Activated CD4-positive, alpha-beta T cell treated with anti-CD3 and anti-CD28 coated beads for 36 hours (primary cell): ENCODE results near the gene ABCA2. TPM values are rescaled to one million over a fixed set of nuclear protein-coding genes. Genes with fewer than 3 reads are reported as not detected.

Experiments
- ATAC-seq: fragments of 200-7000 bp; cut with Tn5 transposase; one replicate; pipeline ENCODE4 v1.10.0; 2021; ENCODE audit warnings: mild to moderate bottlenecking, moderate library complexity
- CTCF ChIA-PET: fragments of 350-600 bp; sonication (Branson Sonifier 250); formaldehyde crosslinking; loops from one replicate; lab custom pipeline; 2021; ENCODE audit warnings: antibody characterized with exemption; lab: Charles Lee
- POLR2A ChIA-PET: fragments of 350-600 bp; sonication (Branson Sonifier 250); formaldehyde crosslinking; loops from one replicate; lab custom pipeline; 2021; ENCODE audit warnings: antibody characterized with exemption, inconsistent platforms; lab: Charles Lee
- DNase-seq: peaks from one replicate; pipeline ENCODE4 v3.0.0-alpha.2; 2020
- H3K27ac Mint-ChIP-seq: one replicate; pipeline ENCODE4 v1.8.0; 2021; ENCODE audit warnings: mixed read lengths
- H3K27me3 Mint-ChIP-seq: one replicate; pipeline ENCODE4 v1.8.0; 2021; ENCODE audit warnings: mixed read lengths
- H3K36me3 Mint-ChIP-seq: one replicate; pipeline ENCODE4 v1.8.0; 2021; ENCODE audit warnings: low read depth, mixed read lengths
- H3K4me1 Mint-ChIP-seq: one replicate; pipeline ENCODE4 v1.8.0; 2021; ENCODE audit warnings: mixed read lengths
- H3K4me3 Mint-ChIP-seq: one replicate; pipeline ENCODE4 v1.8.0; 2021; ENCODE audit warnings: mild to moderate bottlenecking, moderate library complexity, mixed read lengths
- H3K9me3 Mint-ChIP-seq: one replicate; pipeline ENCODE4 v1.8.0; 2021; ENCODE audit warnings: low read depth, mixed read lengths
- intact Hi-C, 2 experiments: fragments of 100-400 bp; cut with DNase I in 1 of 2; cut with micrococcal nuclease in 1 of 2; formaldehyde crosslinking; loops; one replicate each; pipeline versions ENCODE4 v1.14.2 to v1.15.1; 2022 to 2024; cut with DNase I, micrococcal nuclease
- total RNA-seq, 2 experiments: library from RNA; stranded (reverse); gene quantifications; one replicate each; pipeline ENCODE4 v1.2.3, GENCODE V29; 2021

The ABCA2 gene
- total RNA-seq, 2 experiments from 2014 or later = 20.4 to 23.7 TPM

GRCh38 chr9:137070201-137070905 is 42.3 kb upstream of the ABCA2 start, which contains the start of gene SAPCD2:
SAPCD2 (minus strand) TSS chr9:137070557; CDS start chr9:137070460, 97 bp downstream.
- Mint-ChIP-seq H3K36me3 (no peaks in the 10 kb centered on the region), H3K4me3 (peak within 1 kb of the TSS; percentile 71), H3K27ac (peak within 1 kb of the TSS; percentile 71), H3K4me1 (peaks cover 9% of the 10 kb centered on the region), H3K27me3 (no peaks in the 10 kb centered on the region), H3K9me3 (no peaks in the 10 kb centered on the region)
- ChIA-PET POLR2A (interaction anchor here (0.5 to 1.6 kb wide), 4 partner anchors 15 to 117 kb away, joined by 3 to 11 read pairs (median 4); partner anchors contain the start of gene MAN1B1), CTCF (interaction anchor here (0.6 to 4.8 kb wide), 15 partner anchors 10 to 603 kb away, joined by 3 to 32 read pairs (median 4); partner anchors contain the start of genes AJM1 and NPDC1)
- ATAC-seq (peak; percentile 91), DNase-seq (peak; percentile 92)
- intact Hi-C loops = loop anchor here (1.0 to 2.0 kb wide), 7 partner anchors 14 to 279 kb away; partner anchors contain the start of genes ABCA2 (in 1 of the 2), MAN1B1 (in 1 of the 2), NPDC1 (in 1 of the 2) and TMEM141 (in 1 of the 2)

GRCh38 chr9:137069508-137070091 is 41.6 kb upstream of the ABCA2 start:
- Mint-ChIP-seq H3K27ac (no peak overlapping the region), H3K27me3 (no peaks in the 10 kb centered on the region), H3K4me3 (peak overlapping the region; percentile 51), H3K36me3 (no peaks in the 10 kb centered on the region), H3K9me3 (no peaks in the 10 kb centered on the region), H3K4me1 (peaks cover 9% of the 10 kb centered on the region)
- ATAC-seq (no peak), DNase-seq (peak; percentile 36)
- CTCF ChIA-PET = interaction anchor here (0.6 to 4.8 kb wide), 15 partner anchors 9 to 1512 kb away, joined by 3 to 32 read pairs (median 4); partner anchors contain the start of gene NPDC1
- POLR2A ChIA-PET = interaction anchor here (1.6 kb wide), 1 partner anchor 17 kb away, joined by 11 read pairs; the partner anchor contains the start of gene MAN1B1
- intact Hi-C loops = loop anchor here (1.0 to 10.0 kb wide), 9 partner anchors 15 to 285 kb away; partner anchors contain the start of genes ABCA2 (in 2 of the 2), MAN1B1 (in 1 of the 2), NPDC1 (in 1 of the 2) and TMEM141 (in 1 of the 2)

- Mint-ChIP-seq H3K27me3 (no peaks in the 10 kb centered on the region), H3K4me1 (peaks cover 9% of the 10 kb centered on the region), H3K4me3 (peak overlapping the region; percentile 51), H3K27ac (no peak overlapping the region), H3K9me3 (no peaks in the 10 kb centered on the region), H3K36me3 (peaks cover 2% of the 10 kb centered on the region)
- intact Hi-C loops = loop anchor here in 1 of 2 experiments (5.0 to 10.0 kb wide), 2 partner anchors 42 to 284 kb away; partner anchors contain the start of gene ABCA2
- DNase-seq (no peak), ATAC-seq (no peak)
- ChIA-PET CTCF (interaction anchor here (0.6 to 4.8 kb wide), 23 partner anchors 8 to 1512 kb away, joined by 3 to 43 read pairs (median 5); partner anchors contain the start of genes MAN1B1, NPDC1 and UAP1L1), POLR2A (interaction anchor here (1.6 to 1.7 kb wide), 2 partner anchors 18 to 27 kb away, joined by 5 to 11 read pairs; partner anchors contain the start of gene MAN1B1)
Observed at GRCh38 chr9:137068539-137069507, 40.8 kb upstream of the ABCA2 start.

GRCh38 chr9:137067860-137068538 is 40.0 kb upstream of the ABCA2 start:
- ATAC-seq (peak; percentile 71), DNase-seq (peak; percentile 92)
- peak overlapping the region; percentile 28 for H3K4me3 Mint-ChIP-seq
- H3K4me1 Mint-ChIP-seq = peaks cover 9% of the 10 kb centered on the region
- CTCF ChIA-PET = interaction anchor here (0.6 to 4.8 kb wide), 22 partner anchors 8 to 290 kb away, joined by 3 to 43 read pairs (median 6); partner anchors contain the start of genes MAN1B1, NPDC1 and UAP1L1
- peak overlapping the region; percentile 55 for H3K27ac Mint-ChIP-seq
- H3K9me3 Mint-ChIP-seq = no peaks in the 10 kb centered on the region
- no peaks in the 10 kb centered on the region for H3K27me3 Mint-ChIP-seq
- POLR2A ChIA-PET = interaction anchor here (0.6 to 1.7 kb wide), 3 partner anchors 28 to 1145 kb away, joined by 3 to 5 read pairs (median 4); no protein-coding TSS in a partner anchor
- intact Hi-C loops = loop anchor here (1.0 to 10.0 kb wide), 4 partner anchors 19 to 283 kb away; partner anchors contain the start of gene ABCA2 (in 1 of the 2)
- peaks cover 2% of the 10 kb centered on the region for H3K36me3 Mint-ChIP-seq

GRCh38 chr9:137066096-137066861 is 38.2 kb upstream of the ABCA2 start:
- Mint-ChIP-seq H3K4me3 (no peak overlapping the region), H3K9me3 (no peaks in the 10 kb centered on the region), H3K4me1 (peaks cover 9% of the 10 kb centered on the region), H3K36me3 (peaks cover 2% of the 10 kb centered on the region), H3K27me3 (no peaks in the 10 kb centered on the region), H3K27ac (no peak overlapping the region)
- DNase-seq (no peak), ATAC-seq (no peak)
- ChIA-PET CTCF (interaction anchor here (0.7 to 3.6 kb wide), 7 partner anchors 11 to 252 kb away, joined by 3 to 43 read pairs (median 6); partner anchors contain the start of genes MAN1B1 and NPDC1), POLR2A (no interaction called here)
- intact Hi-C loops = loop anchor here in 1 of 2 experiments (2.0 to 10.0 kb wide), 3 partner anchors 17 to 281 kb away; partner anchors contain the start of gene ABCA2

GRCh38 chr9:137065336-137065967 is 37.4 kb upstream of the ABCA2 start:
- Mint-ChIP-seq H3K4me3 (no peak overlapping the region), H3K27me3 (no peaks in the 10 kb centered on the region), H3K4me1 (peaks cover 5% of the 10 kb centered on the region), H3K36me3 (peaks cover 2% of the 10 kb centered on the region), H3K9me3 (no peaks in the 10 kb centered on the region), H3K27ac (no peak overlapping the region)
- DNase-seq (no peak), ATAC-seq (no peak)
- POLR2A ChIA-PET = no interaction called here
- CTCF ChIA-PET = interaction anchor here (0.5 to 3.6 kb wide), 6 partner anchors 10 to 251 kb away, joined by 3 to 43 read pairs (median 4); partner anchors contain the start of genes MAN1B1 and NPDC1
- intact Hi-C loops = loop anchor here in 1 of 2 experiments (5.0 to 10.0 kb wide), 2 partner anchors 38 to 281 kb away; partner anchors contain the start of gene ABCA2

GRCh38 chr9:137064880-137065164 is 36.8 kb upstream of the ABCA2 start:
- Mint-ChIP-seq H3K9me3 (no peaks in the 10 kb centered on the region), H3K36me3 (peaks cover 2% of the 10 kb centered on the region), H3K27ac (no peak overlapping the region), H3K4me3 (no peak overlapping the region), H3K4me1 (peaks cover 5% of the 10 kb centered on the region), H3K27me3 (no peaks in the 10 kb centered on the region)
- DNase-seq = no peak
- ChIA-PET POLR2A (no interaction called here), CTCF (interaction anchor here (0.5 to 2.5 kb wide), 8 partner anchors 9 to 335 kb away, joined by 3 to 11 read pairs (median 6); no protein-coding TSS in a partner anchor)
- no peak for ATAC-seq
- intact Hi-C loops = loop anchor here (1.0 to 10.0 kb wide), 4 partner anchors 19 to 280 kb away; partner anchors contain the start of genes ABCA2 (in 1 of the 2) and NPDC1 (in 1 of the 2)

- ATAC-seq (no peak), DNase-seq (peak; percentile 79)
- no peaks in the 10 kb centered on the region for H3K9me3 Mint-ChIP-seq
- ChIA-PET POLR2A (no interaction called here), CTCF (interaction anchor here (0.5 to 2.5 kb wide), 17 partner anchors 8 to 335 kb away, joined by 3 to 14 read pairs (median 4); partner anchors contain the start of genes MAN1B1 and UAP1L1)
- peaks cover 2% of the 10 kb centered on the region for H3K36me3 Mint-ChIP-seq
- H3K4me1 Mint-ChIP-seq = peaks cover 5% of the 10 kb centered on the region
- no peak overlapping the region for H3K4me3 Mint-ChIP-seq
- intact Hi-C loops = loop anchor here (1.0 to 10.0 kb wide), 3 partner anchors 18 to 279 kb away; partner anchors contain the start of gene NPDC1 (in 1 of the 2)
- no peak overlapping the region for H3K27ac Mint-ChIP-seq
- no peaks in the 10 kb centered on the region for H3K27me3 Mint-ChIP-seq
Observed at GRCh38 chr9:137064027-137064879, 36.2 kb upstream of the ABCA2 start.
